PFSK-1 (cell line): Measurements from ENCODE around the gene HEBP2.

ENCODE experiments used
- FOXP2 ChIP-seq: optimal IDR thresholded peaks from 2 replicates; pipeline ENCODE3; 2011; ENCODE audit warnings: borderline replicate concordance, control low read depth, inconsistent platforms; ENCODE audit not compliant: insufficient read depth; ENCODE audit errors: extremely low read length, extremely low read depth
- POLR2AphosphoS5 ChIP-seq: IDR thresholded peaks from 2 replicates; pipeline ENCODE4 v1.6.1; 2012; ENCODE audit warnings: low read depth, mild to moderate bottlenecking, control low read depth, low read length, moderate library complexity
- SIN3A ChIP-seq: IDR thresholded peaks from 2 replicates; pipeline ENCODE4 v1.6.1; 2012; ENCODE audit warnings: mild to moderate bottlenecking, low read length, moderate library complexity, borderline replicate concordance; ENCODE audit not compliant: insufficient read depth
- TAF1 ChIP-seq: IDR thresholded peaks from 2 replicates; pipeline ENCODE4 v1.6.1; 2012; ENCODE audit warnings: low read length, control low read depth, borderline replicate concordance; ENCODE audit not compliant: insufficient read depth
- TF ChIP-seq, protein P1 (sequence below), 2 experiments: IDR thresholded peaks; 2 replicates each; pipeline versions ENCODE4 v1.6.1 to v1.8.0; 2011 to 2012; ENCODE audit warnings: low read depth in 2 of 2, low read length in 2 of 2, control low read depth in 1 of 2, inconsistent platforms in 1 of 2, mild to moderate bottlenecking in 1 of 2, moderate library complexity in 1 of 2; ENCODE audit not compliant: insufficient read depth in 1 of 2

Gene HEBP2

DNA sequence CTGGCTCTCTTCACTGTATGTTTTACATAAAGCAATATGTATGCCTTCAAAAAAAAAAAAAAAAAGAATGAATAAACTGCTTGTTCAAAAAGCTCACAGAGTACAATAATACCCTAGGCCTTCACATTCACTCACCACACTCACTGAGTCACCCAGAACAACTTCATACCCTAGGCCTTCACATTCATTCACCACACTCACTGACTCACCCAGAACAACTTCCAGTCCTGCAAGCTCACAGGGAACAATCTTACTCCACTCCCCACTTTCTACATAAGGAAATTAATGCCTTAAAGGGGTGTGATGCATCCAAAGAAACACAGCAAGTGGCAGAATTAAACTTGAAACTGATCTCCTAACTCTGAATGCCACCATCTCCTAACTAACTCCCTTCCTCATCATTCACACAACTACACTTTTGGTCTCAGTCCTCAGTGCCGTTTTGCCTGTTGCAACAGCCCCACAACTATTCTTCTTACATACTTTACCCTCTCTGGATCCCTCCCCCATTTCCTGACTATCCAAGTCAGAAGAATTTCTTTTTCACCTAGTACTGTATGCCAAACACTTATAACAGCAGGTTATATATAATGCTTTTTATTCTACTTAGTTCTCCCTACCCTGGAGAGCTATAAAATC, 61.1 kb downstream of the HEBP2 start:
- TF ChIP-seq SIN3A (no peak), TAF1 (no peak), FOXP2 (no peak), POLR2AphosphoS5 (no peak)
- TF ChIP-seq, protein P1, sequence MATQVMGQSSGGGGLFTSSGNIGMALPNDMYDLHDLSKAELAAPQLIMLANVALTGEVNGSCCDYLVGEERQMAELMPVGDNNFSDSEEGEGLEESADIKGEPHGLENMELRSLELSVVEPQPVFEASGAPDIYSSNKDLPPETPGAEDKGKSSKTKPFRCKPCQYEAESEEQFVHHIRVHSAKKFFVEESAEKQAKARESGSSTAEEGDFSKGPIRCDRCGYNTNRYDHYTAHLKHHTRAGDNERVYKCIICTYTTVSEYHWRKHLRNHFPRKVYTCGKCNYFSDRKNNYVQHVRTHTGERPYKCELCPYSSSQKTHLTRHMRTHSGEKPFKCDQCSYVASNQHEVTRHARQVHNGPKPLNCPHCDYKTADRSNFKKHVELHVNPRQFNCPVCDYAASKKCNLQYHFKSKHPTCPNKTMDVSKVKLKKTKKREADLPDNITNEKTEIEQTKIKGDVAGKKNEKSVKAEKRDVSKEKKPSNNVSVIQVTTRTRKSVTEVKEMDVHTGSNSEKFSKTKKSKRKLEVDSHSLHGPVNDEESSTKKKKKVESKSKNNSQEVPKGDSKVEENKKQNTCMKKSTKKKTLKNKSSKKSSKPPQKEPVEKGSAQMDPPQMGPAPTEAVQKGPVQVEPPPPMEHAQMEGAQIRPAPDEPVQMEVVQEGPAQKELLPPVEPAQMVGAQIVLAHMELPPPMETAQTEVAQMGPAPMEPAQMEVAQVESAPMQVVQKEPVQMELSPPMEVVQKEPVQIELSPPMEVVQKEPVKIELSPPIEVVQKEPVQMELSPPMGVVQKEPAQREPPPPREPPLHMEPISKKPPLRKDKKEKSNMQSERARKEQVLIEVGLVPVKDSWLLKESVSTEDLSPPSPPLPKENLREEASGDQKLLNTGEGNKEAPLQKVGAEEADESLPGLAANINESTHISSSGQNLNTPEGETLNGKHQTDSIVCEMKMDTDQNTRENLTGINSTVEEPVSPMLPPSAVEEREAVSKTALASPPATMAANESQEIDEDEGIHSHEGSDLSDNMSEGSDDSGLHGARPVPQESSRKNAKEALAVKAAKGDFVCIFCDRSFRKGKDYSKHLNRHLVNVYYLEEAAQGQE (IDR thresholded peaks at IDR 0.05; ENCODE audit: insufficient read depth in 1 of 2, low read depth in 2 of 2, low read length in 2 of 2): no peak

DNA sequence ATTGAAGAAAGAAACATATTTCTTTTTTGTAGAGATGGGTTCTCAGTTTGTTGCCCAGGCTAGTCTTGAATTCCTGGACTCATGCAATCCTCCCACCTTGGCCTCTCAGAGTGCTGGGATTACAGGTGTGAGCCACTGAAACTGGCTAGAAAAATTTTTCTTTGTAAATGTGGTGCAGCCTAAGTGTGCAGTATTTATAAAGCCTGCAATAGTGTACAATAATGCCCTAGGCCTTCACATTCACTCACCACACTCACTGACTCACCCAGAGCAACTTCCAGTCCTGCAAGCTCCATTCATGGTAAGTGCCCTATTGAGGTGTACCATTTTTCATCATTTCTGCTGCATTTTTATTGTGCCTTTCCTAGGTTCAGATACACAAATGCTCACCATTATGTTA, 63.9 kb downstream of the HEBP2 start:
- TF ChIP-seq, protein P1 (IDR thresholded peaks at IDR 0.05; ENCODE audit: insufficient read depth in 1 of 2, low read depth in 2 of 2, low read length in 2 of 2): no peak
- TF ChIP-seq SIN3A: no peak
- TF ChIP-seq FOXP2: no peak
- TF ChIP-seq TAF1: no peak
- TF ChIP-seq POLR2AphosphoS5: no peak

DNA sequence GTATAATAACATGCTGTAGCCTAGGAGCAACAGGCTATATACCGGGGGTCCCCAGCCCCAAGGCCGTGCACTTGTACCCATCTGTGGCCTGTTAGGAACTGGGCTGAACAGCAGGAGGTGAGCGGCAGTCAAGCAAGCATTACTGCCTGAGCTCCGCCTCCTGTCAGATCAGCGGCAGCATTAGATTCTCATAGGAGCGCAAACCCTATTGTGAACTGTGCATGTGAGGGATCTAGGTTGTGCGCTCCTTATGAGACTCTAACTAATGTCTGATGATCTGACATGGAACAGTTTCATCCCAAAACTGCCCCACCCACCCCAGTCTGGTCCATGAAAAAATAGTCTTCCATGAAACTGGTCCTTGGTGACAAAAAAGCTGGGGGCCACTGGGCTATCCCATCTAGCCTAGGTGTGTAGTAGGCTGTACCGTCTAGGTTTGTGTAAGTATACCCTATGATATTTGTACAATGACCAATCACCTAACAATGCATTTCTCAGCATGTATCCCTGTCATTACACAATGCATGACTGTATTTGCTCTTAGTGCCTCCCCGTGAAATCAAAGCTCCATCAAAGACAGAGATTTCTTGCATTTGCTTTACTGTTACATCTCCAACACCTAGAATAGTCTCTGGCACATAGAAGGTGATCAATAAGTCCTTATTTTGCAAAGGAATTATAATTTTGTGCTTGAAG, 64.4 kb downstream of the HEBP2 start:
- TF ChIP-seq FOXP2 (no peak), SIN3A (no peak), POLR2AphosphoS5 (no peak), TAF1 (no peak)
- TF ChIP-seq, protein P1 (IDR thresholded peaks at IDR 0.05; ENCODE audit: insufficient read depth in 1 of 2, low read depth in 2 of 2, low read length in 2 of 2): no peak
